Calu3 (cell line): ENCODE results near the gene B4GALT1. TPM values are rescaled to one million over a fixed set of nuclear protein-coding genes. Genes with fewer than 3 reads are reported as not detected.

Source experiments
- BruUV-seq: library from RNA; stranded (reverse); fragments of 400-500 nt; replicated peaks from 2 replicates; lab custom pipeline; 2021; lab: Mats Ljungman, UMichigan
- CTCF ChIA-PET: fragments of 300-600 bp; sonication (Branson Sonifier 250); formaldehyde crosslinking; loops from one replicate; lab custom pipeline; 2022; ENCODE audit warnings: antibody characterized with exemption; lab: Charles Lee
- DNase-seq: peaks from one replicate; pipeline ENCODE4 v3.0.0; 2022
- H3K27ac Mint-ChIP-seq: one replicate; pipeline ENCODE4 v1.8.0; 2022; ENCODE audit warnings: mixed read lengths; ENCODE audit not compliant: unreplicated experiment
- H3K27me3 Mint-ChIP-seq: one replicate; pipeline ENCODE4 v1.8.0; 2022; ENCODE audit warnings: mixed read lengths; ENCODE audit not compliant: unreplicated experiment
- H3K36me3 Mint-ChIP-seq: one replicate; pipeline ENCODE4 v1.8.0; 2022; ENCODE audit warnings: mild to moderate bottlenecking, moderate library complexity, mixed read lengths; ENCODE audit not compliant: insufficient read depth, unreplicated experiment
- H3K4me1 Mint-ChIP-seq: one replicate; pipeline ENCODE4 v1.8.0; 2022; ENCODE audit warnings: mild to moderate bottlenecking, low read depth, mixed read lengths; ENCODE audit not compliant: unreplicated experiment
- H3K4me3 Mint-ChIP-seq: one replicate; pipeline ENCODE4 v1.8.0; 2022; ENCODE audit warnings: mild to moderate bottlenecking, low read depth, moderate library complexity, mixed read lengths; ENCODE audit not compliant: unreplicated experiment
- H3K9me3 Mint-ChIP-seq: one replicate; pipeline ENCODE4 v1.8.0; 2022; ENCODE audit warnings: low read depth, mixed read lengths; ENCODE audit not compliant: unreplicated experiment
- intact Hi-C: fragments of 100-400 bp; cut with micrococcal nuclease; formaldehyde crosslinking; loops from one replicate; pipeline ENCODE4 v1.10.0; 2022; ENCODE audit not compliant: unreplicated experiment
- total RNA-seq: library from RNA; stranded (reverse); gene quantifications from 2 replicates; pipeline ENCODE4 v1.2.3, GENCODE V29; 2022
- TF ChIP-seq, protein P1 (sequence below): fragments of 200-600 bp; IDR thresholded peaks from one replicate; pipeline ENCODE4 v1.8.0; 2022; ENCODE audit warnings: antibody characterized with exemption; ENCODE audit not compliant: unreplicated experiment

The B4GALT1 gene
- total RNA-seq, 1 experiment from 2014 or later: 71.1 TPM

DNA sequence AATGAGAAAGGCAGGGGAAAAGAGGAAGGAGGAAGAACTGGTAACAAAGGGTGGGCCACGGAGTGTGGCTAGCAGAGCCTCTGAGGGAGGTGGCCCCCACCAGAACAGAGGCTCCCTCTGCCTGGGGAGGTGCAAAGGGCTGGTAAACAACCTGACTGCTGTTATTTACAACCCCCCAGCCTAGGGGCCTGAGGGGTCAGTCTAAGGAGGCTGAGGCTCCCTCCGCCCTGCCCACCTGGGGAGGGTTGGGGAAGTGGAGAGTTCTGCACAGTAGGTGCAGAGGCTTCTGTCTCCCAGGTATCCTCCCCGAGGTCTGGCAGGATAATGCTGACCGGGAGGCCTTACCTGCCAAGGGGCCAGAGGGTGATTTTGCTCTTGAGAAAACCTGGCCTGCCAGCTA, 55.0 kb downstream of the B4GALT1 start:
- BruUV-seq: no TSS peak
- intact Hi-C loops: no loop called here
- Mint-ChIP-seq H3K4me3 (no peak overlapping the region), H3K27ac (no peak overlapping the region), H3K36me3 (peaks cover 8% of the 10 kb centered on the region), H3K9me3 (no peaks in the 10 kb centered on the region), H3K27me3 (no peaks in the 10 kb centered on the region), H3K4me1 (no peaks in the 10 kb centered on the region)
- CTCF ChIA-PET: no interaction called here
- TF ChIP-seq, protein P1, sequence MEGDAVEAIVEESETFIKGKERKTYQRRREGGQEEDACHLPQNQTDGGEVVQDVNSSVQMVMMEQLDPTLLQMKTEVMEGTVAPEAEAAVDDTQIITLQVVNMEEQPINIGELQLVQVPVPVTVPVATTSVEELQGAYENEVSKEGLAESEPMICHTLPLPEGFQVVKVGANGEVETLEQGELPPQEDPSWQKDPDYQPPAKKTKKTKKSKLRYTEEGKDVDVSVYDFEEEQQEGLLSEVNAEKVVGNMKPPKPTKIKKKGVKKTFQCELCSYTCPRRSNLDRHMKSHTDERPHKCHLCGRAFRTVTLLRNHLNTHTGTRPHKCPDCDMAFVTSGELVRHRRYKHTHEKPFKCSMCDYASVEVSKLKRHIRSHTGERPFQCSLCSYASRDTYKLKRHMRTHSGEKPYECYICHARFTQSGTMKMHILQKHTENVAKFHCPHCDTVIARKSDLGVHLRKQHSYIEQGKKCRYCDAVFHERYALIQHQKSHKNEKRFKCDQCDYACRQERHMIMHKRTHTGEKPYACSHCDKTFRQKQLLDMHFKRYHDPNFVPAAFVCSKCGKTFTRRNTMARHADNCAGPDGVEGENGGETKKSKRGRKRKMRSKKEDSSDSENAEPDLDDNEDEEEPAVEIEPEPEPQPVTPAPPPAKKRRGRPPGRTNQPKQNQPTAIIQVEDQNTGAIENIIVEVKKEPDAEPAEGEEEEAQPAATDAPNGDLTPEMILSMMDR: no peak
- no peak for DNase-seq

DNA sequence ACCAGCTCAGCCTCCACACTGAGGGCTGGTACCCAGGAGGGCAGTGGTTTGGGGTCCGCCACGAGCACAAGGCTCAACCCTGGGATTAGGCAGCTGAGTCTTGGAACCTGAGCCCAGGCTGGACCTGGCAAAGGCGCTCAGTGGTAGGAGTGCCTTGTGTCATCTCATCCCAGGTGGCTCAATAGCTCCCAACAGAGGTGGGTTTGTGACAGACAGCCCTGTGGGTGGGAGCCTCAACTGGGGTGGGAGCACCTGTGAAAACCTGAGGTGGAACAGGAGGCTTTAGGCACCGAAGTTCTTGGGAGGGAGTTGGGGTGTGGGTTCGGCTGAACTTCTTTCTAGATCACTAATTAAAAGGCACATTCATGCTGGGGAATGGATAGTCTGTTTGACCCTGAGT, 55.5 kb downstream of the B4GALT1 start:
- no peak overlapping the region for H3K27ac Mint-ChIP-seq

DNA sequence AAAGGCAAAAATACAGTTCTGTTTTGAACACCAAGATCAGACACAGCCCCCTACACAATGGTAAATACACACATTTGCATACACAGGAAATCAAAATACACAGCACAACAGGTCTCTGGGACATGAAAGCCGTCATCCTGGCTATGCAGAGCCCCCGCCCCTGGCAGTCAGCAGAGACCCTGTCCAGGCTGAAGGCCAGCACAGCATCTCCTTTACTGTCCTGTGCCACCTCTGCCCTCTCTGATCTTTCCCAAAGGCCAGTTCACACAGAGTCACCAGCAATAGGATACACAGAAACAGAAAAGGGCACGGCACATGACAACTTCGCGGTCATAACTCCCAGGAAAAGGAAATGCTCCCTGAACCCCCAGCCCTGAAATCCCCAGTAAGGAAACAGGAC, 56.5 kb downstream of the B4GALT1 start:
- H3K27me3 Mint-ChIP-seq: no peaks in the 10 kb centered on the region
- BruUV-seq: TSS peak; percentile 39
- intact Hi-C loops: no loop called here
- H3K36me3 Mint-ChIP-seq: peaks cover 8% of the 10 kb centered on the region
- no peak overlapping the region for H3K27ac Mint-ChIP-seq
- DNase-seq: no peak
- CTCF ChIA-PET: no interaction called here
- H3K4me3 Mint-ChIP-seq: no peak overlapping the region
- H3K9me3 Mint-ChIP-seq: no peaks in the 10 kb centered on the region
- TF ChIP-seq, protein P1: no peak
- H3K4me1 Mint-ChIP-seq: no peaks in the 10 kb centered on the region

More for the DNA sequence above, 55.5 kb downstream of the B4GALT1 start:
- H3K4me3 Mint-ChIP-seq: no peak overlapping the region
- H3K4me1 Mint-ChIP-seq: no peaks in the 10 kb centered on the region
- TF ChIP-seq, protein P1: no peak
- intact Hi-C loops: no loop called here
- CTCF ChIA-PET: no interaction called here
- BruUV-seq: no TSS peak
- no peak for DNase-seq
- H3K36me3 Mint-ChIP-seq: peaks cover 8% of the 10 kb centered on the region
- no peaks in the 10 kb centered on the region for H3K27me3 Mint-ChIP-seq
- no peaks in the 10 kb centered on the region for H3K9me3 Mint-ChIP-seq

DNA sequence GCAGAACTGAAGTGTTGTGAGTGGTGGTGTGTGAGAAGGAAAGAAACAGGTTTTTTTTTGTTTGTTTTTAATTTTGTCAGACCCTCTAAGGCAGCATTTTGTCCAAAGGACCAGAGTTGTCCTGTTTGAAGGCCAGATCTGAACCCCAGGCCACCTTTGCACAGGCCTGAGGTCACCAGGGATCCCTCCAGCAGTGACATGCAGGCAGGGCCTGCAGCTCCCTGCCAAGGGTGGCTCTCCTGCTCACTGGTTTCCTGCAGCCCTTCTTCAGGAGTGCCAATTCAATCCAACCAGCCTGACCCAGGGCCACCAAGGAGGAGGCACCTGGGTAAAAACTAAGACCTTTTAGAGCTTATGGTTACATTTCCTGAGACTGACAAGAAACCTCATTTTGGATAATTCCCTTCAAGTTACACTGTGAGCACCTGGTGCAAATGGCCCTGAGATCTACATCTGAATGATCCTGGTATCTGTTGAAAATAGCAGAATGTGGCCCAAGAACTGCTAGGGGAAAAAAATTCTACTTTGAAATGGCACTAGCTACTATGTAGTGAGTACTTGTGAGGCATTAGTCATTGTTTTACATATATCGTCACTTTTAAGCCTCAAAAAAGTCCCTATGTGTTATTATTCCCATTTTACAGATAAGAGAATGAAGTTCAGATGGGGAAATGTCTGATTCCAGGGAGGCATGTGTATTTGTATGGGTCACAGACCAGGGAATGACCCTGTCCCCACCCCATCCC, 57.1 kb downstream of the B4GALT1 start:
- TF ChIP-seq, protein P1: no peak
- no peaks in the 10 kb centered on the region for H3K9me3 Mint-ChIP-seq
- H3K4me3 Mint-ChIP-seq: no peak overlapping the region
- peaks cover 8% of the 10 kb centered on the region for H3K36me3 Mint-ChIP-seq
- H3K27me3 Mint-ChIP-seq: no peaks in the 10 kb centered on the region
- intact Hi-C loops: no loop called here
- H3K4me1 Mint-ChIP-seq: no peaks in the 10 kb centered on the region
- H3K27ac Mint-ChIP-seq: no peak overlapping the region
- CTCF ChIA-PET: interaction anchor here (0.6 to 1.0 kb wide), 2 partner anchors 48 to 514 kb away, joined by 3 to 4 read pairs; no protein-coding TSS in a partner anchor
- BruUV-seq: no TSS peak
- no peak for DNase-seq
